IPS-18a (cell line): ENCODE data around the gene DHRS11.

Experiments
- H3K27ac ChIP-seq: one replicate; pipeline ENCODE4 v1.5.1; 2013; ENCODE audit warnings: low read length
- H3K27me3 ChIP-seq: one replicate; pipeline ENCODE4 v1.6.1; 2013; ENCODE audit warnings: mild to moderate bottlenecking, low read length; ENCODE audit not compliant: control insufficient read depth, insufficient read depth
- H3K36me3 ChIP-seq: one replicate; pipeline ENCODE4 v1.6.1; 2013; ENCODE audit warnings: low read depth, low read length; ENCODE audit not compliant: control insufficient read depth
- H3K4me1 ChIP-seq: one replicate; pipeline ENCODE4 v1.6.1; 2013; ENCODE audit warnings: low read depth, low read length; ENCODE audit not compliant: control insufficient read depth
- H3K4me3 ChIP-seq: one replicate; pipeline ENCODE4 v1.5.1; 2013; ENCODE audit warnings: low read length
- H3K9ac ChIP-seq: one replicate; pipeline ENCODE4 v1.6.1; 2013; ENCODE audit warnings: mild to moderate bottlenecking, low read length, moderate library complexity
- H3K9me3 ChIP-seq: one replicate; pipeline ENCODE4 v1.6.1; 2013; ENCODE audit warnings: low read depth, low read length; ENCODE audit not compliant: control insufficient read depth

Gene DHRS11

GRCh38 chr17:36643086-36643685 is 51.5 kb downstream of the DHRS11 start:
- Histone ChIP-seq H3K4me1 (no peaks in the 10 kb centered on the region), H3K9me3 (no peaks in the 10 kb centered on the region), H3K27ac (no peak overlapping the region), H3K36me3 (no peaks in the 10 kb centered on the region), H3K9ac (no peak overlapping the region), H3K4me3 (no peak overlapping the region), H3K27me3 (peaks cover 67% of the 10 kb centered on the region)

GRCh38 chr17:36645422-36645821 is 53.7 kb downstream of the DHRS11 start:
- Histone ChIP-seq H3K27me3 (peaks cover 45% of the 10 kb centered on the region), H3K4me1 (peaks cover 5% of the 10 kb centered on the region), H3K27ac (no peak overlapping the region), H3K9me3 (no peaks in the 10 kb centered on the region), H3K4me3 (no peak overlapping the region), H3K36me3 (no peaks in the 10 kb centered on the region), H3K9ac (no peak overlapping the region)

GRCh38 chr17:36647636-36648035 is 56.0 kb downstream of the DHRS11 start:
- H3K4me1 ChIP-seq, result peaks cover 5% of the 10 kb centered on the region
- H3K4me3 ChIP-seq, result no peak overlapping the region
- H3K27ac ChIP-seq, result no peak overlapping the region
- no peaks in the 10 kb centered on the region for H3K36me3 ChIP-seq
- peaks cover 23% of the 10 kb centered on the region for H3K27me3 ChIP-seq
- no peaks in the 10 kb centered on the region for H3K9me3 ChIP-seq
- no peak overlapping the region for H3K9ac ChIP-seq

GRCh38 chr17:36650096-36650775 is 58.6 kb downstream of the DHRS11 start:
- Histone ChIP-seq H3K4me1 (peaks cover 5% of the 10 kb centered on the region), H3K27ac (no peak overlapping the region), H3K27me3 (no peaks in the 10 kb centered on the region), H3K4me3 (no peak overlapping the region), H3K9me3 (no peaks in the 10 kb centered on the region), H3K36me3 (no peaks in the 10 kb centered on the region), H3K9ac (no peak overlapping the region)
